Measurements from ENCODE around the gene NGEF.
"Not testable (repeated sequence)": the region's sequence is repeated elsewhere in the genome, so short reads cannot be mapped to it uniquely, and the experiment has no call there.

NGEF gene, protein sequence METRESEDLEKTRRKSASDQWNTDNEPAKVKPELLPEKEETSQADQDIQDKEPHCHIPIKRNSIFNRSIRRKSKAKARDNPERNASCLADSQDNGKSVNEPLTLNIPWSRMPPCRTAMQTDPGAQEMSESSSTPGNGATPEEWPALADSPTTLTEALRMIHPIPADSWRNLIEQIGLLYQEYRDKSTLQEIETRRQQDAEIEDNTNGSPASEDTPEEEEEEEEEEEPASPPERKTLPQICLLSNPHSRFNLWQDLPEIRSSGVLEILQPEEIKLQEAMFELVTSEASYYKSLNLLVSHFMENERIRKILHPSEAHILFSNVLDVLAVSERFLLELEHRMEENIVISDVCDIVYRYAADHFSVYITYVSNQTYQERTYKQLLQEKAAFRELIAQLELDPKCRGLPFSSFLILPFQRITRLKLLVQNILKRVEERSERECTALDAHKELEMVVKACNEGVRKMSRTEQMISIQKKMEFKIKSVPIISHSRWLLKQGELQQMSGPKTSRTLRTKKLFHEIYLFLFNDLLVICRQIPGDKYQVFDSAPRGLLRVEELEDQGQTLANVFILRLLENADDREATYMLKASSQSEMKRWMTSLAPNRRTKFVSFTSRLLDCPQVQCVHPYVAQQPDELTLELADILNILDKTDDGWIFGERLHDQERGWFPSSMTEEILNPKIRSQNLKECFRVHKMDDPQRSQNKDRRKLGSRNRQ

GRCh38 chr2:233013027-233013461 lies at the start of gene NGEF:
NGEF (minus strand) TSS chr2:233013256; CDS start chr2:232974890, 38,366 bp downstream.
- no peak for DNase-seq

GRCh38 chr2:233062451-233062850 lies 49.4 kb upstream of the NGEF start:
- no peak for DNase-seq

GRCh38 chr2:233061591-233062450 lies 48.8 kb upstream of the NGEF start:
- peak; percentile 46 for DNase-seq

GRCh38 chr2:233060980-233061590 lies 48.0 kb upstream of the NGEF start:
- peak; percentile 63 for DNase-seq

- DNase-seq: no peak
Measured at GRCh38 chr2:233060501-233060979, 47.5 kb upstream of the NGEF start.

DNA sequence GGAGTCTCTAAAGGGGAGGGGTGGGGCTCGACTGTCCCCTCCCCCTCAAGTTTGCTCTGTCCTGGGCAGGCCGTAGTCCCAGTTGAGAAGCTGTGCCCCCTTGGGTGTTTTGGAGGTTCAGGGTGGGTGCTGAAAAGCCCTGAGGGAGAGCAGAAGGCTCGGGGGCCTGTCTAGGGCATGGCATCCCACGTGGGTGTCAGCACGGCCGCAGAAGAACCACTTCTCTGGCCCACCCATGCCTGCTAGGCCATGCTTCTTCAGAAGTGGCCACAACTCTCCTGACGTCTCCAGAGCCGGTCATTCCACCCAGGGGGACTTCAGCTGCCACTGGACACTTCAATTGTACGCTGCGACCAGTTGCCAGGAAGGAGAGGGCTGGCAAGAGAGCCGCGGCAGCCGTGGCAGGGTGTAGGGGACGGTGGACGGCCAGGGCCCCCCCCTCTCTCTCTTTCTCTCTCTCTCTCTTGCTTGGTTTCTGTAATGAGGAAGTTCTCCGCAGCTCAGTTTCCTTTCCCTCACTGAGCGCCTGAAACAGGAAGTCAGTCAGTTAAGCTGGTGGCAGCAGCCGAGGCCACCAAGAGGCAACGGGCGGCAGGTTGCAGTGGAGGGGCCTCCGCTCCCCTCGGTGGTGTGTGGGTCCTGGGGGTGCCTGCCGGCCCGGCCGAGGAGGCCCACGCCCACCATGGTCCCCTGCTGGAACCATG lies 46.9 kb upstream of the NGEF start, which contains the start of gene INPP5D:
TSS of gene INPP5D (plus strand) at position 546 of the 704 bp plus-strand sequence. CDS start at position 683, 137 bp downstream.
- DNase-seq: peak; percentile 90

- no peak for DNase-seq
Measured at GRCh38 chr2:233059547-233059796, 46.4 kb upstream of the NGEF start.

- no peak for DNase-seq
Measured at GRCh38 chr2:233058717-233059546, 45.9 kb upstream of the NGEF start.

- DNase-seq: no peak
Measured at GRCh38 chr2:233056961-233057605, 44.0 kb upstream of the NGEF start.

- DNase-seq: no peak
Measured at GRCh38 chr2:233055362-233055761, 42.3 kb upstream of the NGEF start.

- peak; percentile 44 for DNase-seq
Measured at GRCh38 chr2:233053928-233054784, 41.1 kb upstream of the NGEF start.

DNA sequence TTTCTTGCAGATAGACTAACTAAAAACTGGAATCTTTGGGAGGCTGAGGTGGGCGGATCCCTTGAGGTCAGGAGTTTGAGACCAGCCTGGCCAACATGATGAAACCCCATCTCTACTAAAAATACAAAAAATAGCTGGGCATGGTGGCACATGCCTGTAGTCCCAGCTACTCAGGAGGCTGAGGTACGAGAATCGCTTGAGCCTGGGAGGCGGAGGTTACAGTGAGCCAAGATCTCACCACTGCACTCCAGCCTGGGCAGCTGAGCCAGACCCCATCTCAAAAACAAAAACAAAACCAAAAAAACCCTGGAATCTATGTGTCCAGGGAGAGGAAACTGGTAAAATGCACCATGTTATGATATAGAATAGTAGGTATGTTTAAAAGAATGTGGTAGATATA lies 39.5 kb upstream of the NGEF start:
- not testable (repeated sequence) for DNase-seq

- peak; percentile 25 for DNase-seq
Measured at GRCh38 chr2:233051241-233052149, 38.4 kb upstream of the NGEF start.

- DNase-seq: no peak
Measured at GRCh38 chr2:233049194-233049761, 36.2 kb upstream of the NGEF start.

GRCh38 chr2:233048569-233049193 lies 35.6 kb upstream of the NGEF start:
- DNase-seq: no peak

- no peak for DNase-seq
Measured at GRCh38 chr2:233047667-233048066, 34.6 kb upstream of the NGEF start.

DNA sequence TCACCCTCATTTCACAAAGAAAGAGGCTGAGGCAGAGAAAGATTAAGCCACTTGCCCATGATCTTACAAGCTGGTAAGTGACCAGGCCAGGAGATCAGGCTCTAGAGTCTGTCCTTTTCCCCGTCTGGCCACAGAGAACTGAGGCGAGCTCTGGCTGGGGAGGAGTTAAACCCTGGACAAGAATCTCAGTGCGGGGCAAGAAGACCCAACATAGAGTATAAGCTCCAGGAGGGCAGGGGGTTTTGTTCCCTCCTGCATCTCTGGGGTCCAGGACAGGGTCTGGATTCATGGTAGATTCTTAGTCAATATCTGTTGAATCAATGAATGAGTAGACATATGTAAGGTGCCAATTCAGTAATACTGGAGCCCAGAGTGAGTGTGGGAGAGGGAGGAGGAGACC lies 34.1 kb upstream of the NGEF start:
- no peak for DNase-seq

Measured in inflammatory macrophage treated with lipopolysaccharide for 4 hours (primary cell).